Measurements from ENCODE around the gene AP1M1.

Gene AP1M1

DNA sequence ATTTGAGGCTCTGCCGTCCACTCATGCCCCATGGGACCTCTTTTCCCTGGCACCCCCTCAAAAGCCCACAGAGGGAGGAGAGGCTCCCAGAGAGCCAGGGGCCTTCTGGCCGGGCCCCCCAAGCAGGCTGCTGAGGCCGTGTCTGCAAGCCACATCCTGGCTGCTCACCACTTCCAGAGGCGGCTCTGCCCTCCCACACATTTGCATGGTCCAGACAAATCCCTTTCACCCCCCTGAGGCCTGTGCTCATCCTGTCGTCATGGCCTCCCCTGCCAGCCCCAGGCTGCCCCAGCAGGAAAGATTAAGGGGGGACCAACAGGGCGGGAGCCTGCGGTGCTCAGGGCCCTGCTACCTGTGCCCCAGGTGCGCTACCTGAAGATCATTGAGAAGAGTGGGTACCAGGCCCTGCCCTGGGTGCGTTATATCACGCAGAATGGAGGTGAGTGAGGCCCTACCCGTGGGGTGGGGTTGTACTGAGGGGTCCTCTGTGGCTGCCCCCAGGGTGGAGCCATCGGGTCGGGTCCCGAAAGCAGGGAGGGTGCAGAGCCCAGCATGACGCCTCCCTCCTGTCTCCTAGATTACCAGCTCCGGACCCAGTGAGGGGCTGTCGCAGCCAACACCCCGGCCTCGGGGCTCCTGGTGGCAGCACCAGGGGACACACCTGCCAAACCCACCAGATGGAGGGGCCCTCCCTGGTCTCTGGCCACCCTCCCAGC lies 36.3 kb downstream of the AP1M1 start:
- no peak overlapping the region for H3K27ac ChIP-seq (ENCODE audit: extremely low read depth, low read depth, low read length)
- H3K4me1 ChIP-seq (ENCODE audit: control insufficient read depth, insufficient read depth, low read length) = no peaks in the 10 kb centered on the region
- no peak for TF ChIP-seq ZBTB1 (tag by site-specific recombination; IDR thresholded peaks at IDR 0.05)
- no peak for TF ChIP-seq RBAK (tag by site-specific recombination; IDR thresholded peaks at IDR 0.05)
- TF ChIP-seq ZNF157 (tag by site-specific recombination; IDR thresholded peaks at IDR 0.05) = no peak
- TF ChIP-seq, protein P1, sequence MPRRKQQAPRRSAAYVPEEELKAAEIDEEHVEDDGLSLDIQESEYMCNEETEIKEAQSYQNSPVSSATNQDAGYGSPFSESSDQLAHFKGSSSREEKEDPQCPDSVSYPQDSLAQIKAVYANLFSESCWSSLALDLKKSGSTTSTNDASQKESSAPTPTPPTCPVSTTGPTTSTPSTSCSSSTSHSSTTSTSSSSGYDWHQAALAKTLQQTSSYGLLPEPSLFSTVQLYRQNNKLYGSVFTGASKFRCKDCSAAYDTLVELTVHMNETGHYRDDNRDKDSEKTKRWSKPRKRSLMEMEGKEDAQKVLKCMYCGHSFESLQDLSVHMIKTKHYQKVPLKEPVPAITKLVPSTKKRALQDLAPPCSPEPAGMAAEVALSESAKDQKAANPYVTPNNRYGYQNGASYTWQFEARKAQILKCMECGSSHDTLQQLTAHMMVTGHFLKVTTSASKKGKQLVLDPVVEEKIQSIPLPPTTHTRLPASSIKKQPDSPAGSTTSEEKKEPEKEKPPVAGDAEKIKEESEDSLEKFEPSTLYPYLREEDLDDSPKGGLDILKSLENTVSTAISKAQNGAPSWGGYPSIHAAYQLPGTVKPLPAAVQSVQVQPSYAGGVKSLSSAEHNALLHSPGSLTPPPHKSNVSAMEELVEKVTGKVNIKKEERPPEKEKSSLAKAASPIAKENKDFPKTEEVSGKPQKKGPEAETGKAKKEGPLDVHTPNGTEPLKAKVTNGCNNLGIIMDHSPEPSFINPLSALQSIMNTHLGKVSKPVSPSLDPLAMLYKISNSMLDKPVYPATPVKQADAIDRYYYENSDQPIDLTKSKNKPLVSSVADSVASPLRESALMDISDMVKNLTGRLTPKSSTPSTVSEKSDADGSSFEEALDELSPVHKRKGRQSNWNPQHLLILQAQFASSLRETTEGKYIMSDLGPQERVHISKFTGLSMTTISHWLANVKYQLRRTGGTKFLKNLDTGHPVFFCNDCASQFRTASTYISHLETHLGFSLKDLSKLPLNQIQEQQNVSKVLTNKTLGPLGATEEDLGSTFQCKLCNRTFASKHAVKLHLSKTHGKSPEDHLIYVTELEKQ (tag by site-specific recombination; IDR thresholded peaks at IDR 0.05; ENCODE audit: borderline replicate concordance) = no peak
- no peak for TF ChIP-seq ZNF2 (tag by site-specific recombination; IDR thresholded peaks at IDR 0.05)
- no peak for TF ChIP-seq KLF16 (tag by site-specific recombination; IDR thresholded peaks at IDR 0.05)
- TF ChIP-seq ZNF366 (tag by site-specific recombination; conservative IDR thresholded peaks at IDR 0.05) = no peak
- no peak for TF ChIP-seq ZNF548 (tag by site-specific recombination; IDR thresholded peaks at IDR 0.05)
- TF ChIP-seq, protein P2, sequence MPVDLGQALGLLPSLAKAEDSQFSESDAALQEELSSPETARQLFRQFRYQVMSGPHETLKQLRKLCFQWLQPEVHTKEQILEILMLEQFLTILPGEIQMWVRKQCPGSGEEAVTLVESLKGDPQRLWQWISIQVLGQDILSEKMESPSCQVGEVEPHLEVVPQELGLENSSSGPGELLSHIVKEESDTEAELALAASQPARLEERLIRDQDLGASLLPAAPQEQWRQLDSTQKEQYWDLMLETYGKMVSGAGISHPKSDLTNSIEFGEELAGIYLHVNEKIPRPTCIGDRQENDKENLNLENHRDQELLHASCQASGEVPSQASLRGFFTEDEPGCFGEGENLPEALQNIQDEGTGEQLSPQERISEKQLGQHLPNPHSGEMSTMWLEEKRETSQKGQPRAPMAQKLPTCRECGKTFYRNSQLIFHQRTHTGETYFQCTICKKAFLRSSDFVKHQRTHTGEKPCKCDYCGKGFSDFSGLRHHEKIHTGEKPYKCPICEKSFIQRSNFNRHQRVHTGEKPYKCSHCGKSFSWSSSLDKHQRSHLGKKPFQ (tag by site-specific recombination; IDR thresholded peaks at IDR 0.05) = no peak
- TF ChIP-seq ZBTB11 (tag by site-specific recombination; conservative IDR thresholded peaks at IDR 0.05; ENCODE audit: low read depth) = no peak
- no peak for TF ChIP-seq ZNF561 (tag by site-specific recombination; IDR thresholded peaks at IDR 0.05; ENCODE audit: borderline replicate concordance)
- TF ChIP-seq OSR2 (tag by site-specific recombination; IDR thresholded peaks at IDR 0.05) = no peak
- TF ChIP-seq, protein P3, sequence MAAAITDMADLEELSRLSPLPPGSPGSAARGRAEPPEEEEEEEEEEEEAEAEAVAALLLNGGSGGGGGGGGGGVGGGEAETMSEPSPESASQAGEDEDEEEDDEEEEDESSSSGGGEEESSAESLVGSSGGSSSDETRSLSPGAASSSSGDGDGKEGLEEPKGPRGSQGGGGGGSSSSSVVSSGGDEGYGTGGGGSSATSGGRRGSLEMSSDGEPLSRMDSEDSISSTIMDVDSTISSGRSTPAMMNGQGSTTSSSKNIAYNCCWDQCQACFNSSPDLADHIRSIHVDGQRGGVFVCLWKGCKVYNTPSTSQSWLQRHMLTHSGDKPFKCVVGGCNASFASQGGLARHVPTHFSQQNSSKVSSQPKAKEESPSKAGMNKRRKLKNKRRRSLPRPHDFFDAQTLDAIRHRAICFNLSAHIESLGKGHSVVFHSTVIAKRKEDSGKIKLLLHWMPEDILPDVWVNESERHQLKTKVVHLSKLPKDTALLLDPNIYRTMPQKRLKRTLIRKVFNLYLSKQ (tag by site-specific recombination; IDR thresholded peaks at IDR 0.05; ENCODE audit: borderline replicate concordance) = no peak
- TF ChIP-seq MEIS1 (CRISPR knock-in tag; IDR thresholded peaks at IDR 0.05; ENCODE audit: borderline replicate concordance) = no peak
- no peak for TF ChIP-seq ZNF707 (tag by site-specific recombination; IDR thresholded peaks at IDR 0.05)
- no peak for TF ChIP-seq ZNF791 (tag by site-specific recombination; IDR thresholded peaks at IDR 0.05)
- no peak for TF ChIP-seq ZBTB48 (tag by site-specific recombination; IDR thresholded peaks at IDR 0.05)
- no peak for TF ChIP-seq FEZF1 (tag by site-specific recombination; IDR thresholded peaks at IDR 0.05)
- ChIA-PET CTCF (interaction anchor here (0.6 kb wide), 1 partner anchor 81 kb away, joined by 3 read pairs; no protein-coding TSS in a partner anchor), POLR2A (no interaction called here)
- H3K36me3 ChIP-seq (ENCODE audit: control insufficient read depth in 2 of 2, insufficient read depth in 1 of 2, low read length in 2 of 2) = peaks cover 0 to 61% of the 10 kb centered on the region in 2 experiments; a peak in 2 of 3 replicates
- H3K9me3 ChIP-seq (ENCODE audit: control insufficient read depth, insufficient read depth, low read depth, low read length) = no peaks in the 10 kb centered on the region
- no peak overlapping the region for H3K4me3 ChIP-seq (ENCODE audit: low read depth, low read length)

Measured in HEK293 (cell line).